Suprapubic skin (tissue), 3 donors: ENCODE measurements around the gene CHRNA4.

Experiments
- EP300 ChIP-seq: sonication (generic); formaldehyde crosslinking; IDR thresholded peaks from one replicate; pipeline ENCODE4 v1.6.1; 2017; ENCODE audit warnings: antibody characterized with exemption
- TF ChIP-seq, protein P1 (sequence below), 2 donors: fragments of 200-600 bp in 1 of 2; fragments of 450-650 bp in 1 of 2; sonication (generic) in 1 of 2; IDR thresholded peaks; one replicate each; pipeline ENCODE4 v1.5.1; 2016 to 2019; ENCODE audit warnings: antibody characterized with exemption in 2 of 2, mild to moderate bottlenecking in 1 of 2, moderate library complexity in 1 of 2

DNA sequence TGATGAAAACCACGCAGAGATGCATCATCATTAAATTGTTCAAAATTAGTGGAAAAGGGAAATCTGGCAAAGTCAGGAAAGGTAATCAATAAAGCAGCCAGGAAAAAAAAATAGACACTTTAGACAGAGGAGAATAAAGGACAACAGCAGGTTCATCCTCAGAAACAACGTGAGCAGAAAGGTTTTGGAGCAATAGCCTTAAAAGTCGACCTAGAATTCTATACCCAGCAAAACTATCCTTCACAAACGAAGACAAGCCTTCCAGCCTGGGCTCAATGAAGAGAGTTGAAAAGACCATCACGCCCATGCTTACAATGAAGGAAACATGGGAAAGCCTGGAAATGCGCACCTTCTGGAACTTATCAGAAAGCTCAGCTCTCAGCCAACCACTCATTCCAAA lies 24.7 kb upstream of the CHRNA4 start:
- TF ChIP-seq, protein P1, sequence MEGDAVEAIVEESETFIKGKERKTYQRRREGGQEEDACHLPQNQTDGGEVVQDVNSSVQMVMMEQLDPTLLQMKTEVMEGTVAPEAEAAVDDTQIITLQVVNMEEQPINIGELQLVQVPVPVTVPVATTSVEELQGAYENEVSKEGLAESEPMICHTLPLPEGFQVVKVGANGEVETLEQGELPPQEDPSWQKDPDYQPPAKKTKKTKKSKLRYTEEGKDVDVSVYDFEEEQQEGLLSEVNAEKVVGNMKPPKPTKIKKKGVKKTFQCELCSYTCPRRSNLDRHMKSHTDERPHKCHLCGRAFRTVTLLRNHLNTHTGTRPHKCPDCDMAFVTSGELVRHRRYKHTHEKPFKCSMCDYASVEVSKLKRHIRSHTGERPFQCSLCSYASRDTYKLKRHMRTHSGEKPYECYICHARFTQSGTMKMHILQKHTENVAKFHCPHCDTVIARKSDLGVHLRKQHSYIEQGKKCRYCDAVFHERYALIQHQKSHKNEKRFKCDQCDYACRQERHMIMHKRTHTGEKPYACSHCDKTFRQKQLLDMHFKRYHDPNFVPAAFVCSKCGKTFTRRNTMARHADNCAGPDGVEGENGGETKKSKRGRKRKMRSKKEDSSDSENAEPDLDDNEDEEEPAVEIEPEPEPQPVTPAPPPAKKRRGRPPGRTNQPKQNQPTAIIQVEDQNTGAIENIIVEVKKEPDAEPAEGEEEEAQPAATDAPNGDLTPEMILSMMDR (IDR thresholded peaks at IDR 0.05): no peak
- no peak for TF ChIP-seq EP300
